ENCODE measurements around the gene ACSS1.

- TF ChIP-seq, protein P1, sequence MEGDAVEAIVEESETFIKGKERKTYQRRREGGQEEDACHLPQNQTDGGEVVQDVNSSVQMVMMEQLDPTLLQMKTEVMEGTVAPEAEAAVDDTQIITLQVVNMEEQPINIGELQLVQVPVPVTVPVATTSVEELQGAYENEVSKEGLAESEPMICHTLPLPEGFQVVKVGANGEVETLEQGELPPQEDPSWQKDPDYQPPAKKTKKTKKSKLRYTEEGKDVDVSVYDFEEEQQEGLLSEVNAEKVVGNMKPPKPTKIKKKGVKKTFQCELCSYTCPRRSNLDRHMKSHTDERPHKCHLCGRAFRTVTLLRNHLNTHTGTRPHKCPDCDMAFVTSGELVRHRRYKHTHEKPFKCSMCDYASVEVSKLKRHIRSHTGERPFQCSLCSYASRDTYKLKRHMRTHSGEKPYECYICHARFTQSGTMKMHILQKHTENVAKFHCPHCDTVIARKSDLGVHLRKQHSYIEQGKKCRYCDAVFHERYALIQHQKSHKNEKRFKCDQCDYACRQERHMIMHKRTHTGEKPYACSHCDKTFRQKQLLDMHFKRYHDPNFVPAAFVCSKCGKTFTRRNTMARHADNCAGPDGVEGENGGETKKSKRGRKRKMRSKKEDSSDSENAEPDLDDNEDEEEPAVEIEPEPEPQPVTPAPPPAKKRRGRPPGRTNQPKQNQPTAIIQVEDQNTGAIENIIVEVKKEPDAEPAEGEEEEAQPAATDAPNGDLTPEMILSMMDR (conservative IDR thresholded peaks at IDR 0.05; ENCODE audit: low read length): no peak
- no peak for TF ChIP-seq EZH2phosphoT487 (IDR thresholded peaks at IDR 0.05; ENCODE audit: borderline replicate concordance)
These were observed 72.1 kb downstream of the ACSS1 start for GRCh38 chr20:24985802-24986201.

Measured in Loucy (cell line).